Activated CD4-positive, alpha-beta T cell treated with anti-CD3 and anti-CD28 coated beads for 24 hours (primary cell): ENCODE measurements around the gene ANKRD24.
A peak's percentile ranks its signal among the peaks of the same experiment; 100 is the strongest.
"Not testable (repeated sequence)": the region's sequence is repeated elsewhere in the genome, so short reads cannot be mapped to it uniquely, and the experiment has no call there.

Experiments
- DNase-seq, 2 donors: peaks; one replicate each; pipeline ENCODE4 v3.0.0-alpha.2; 2020; ENCODE audit warnings: low read depth in 2 of 2

Gene ANKRD24

DNA sequence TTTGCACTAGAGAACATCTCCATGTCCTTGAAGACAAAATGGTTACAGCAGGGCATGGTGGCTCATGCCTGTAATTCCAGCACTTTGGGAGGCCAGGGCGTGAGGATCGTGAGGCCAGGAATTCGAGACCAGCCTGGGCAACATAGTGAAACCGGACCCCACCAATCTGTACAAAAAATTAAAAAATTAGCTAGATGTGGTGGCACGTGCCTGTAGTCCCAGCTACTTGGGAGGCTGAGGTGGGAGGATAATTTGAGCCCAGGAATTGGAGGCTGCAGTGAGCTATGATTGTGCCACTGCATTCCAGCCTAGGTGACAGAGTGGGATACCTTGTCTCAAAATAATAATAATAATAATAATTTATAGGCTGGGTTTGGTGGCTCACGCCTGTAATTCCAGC is 47.7 kb downstream of the ANKRD24 start:
- DNase-seq, result not testable (repeated sequence)

- not testable (repeated sequence) for DNase-seq
Measured at GRCh38 chr19:4231521-4231920, 49.0 kb downstream of the ANKRD24 start.

GRCh38 chr19:4232139-4232538 is 49.6 kb downstream of the ANKRD24 start:
- DNase-seq, result not testable (repeated sequence)

DNA sequence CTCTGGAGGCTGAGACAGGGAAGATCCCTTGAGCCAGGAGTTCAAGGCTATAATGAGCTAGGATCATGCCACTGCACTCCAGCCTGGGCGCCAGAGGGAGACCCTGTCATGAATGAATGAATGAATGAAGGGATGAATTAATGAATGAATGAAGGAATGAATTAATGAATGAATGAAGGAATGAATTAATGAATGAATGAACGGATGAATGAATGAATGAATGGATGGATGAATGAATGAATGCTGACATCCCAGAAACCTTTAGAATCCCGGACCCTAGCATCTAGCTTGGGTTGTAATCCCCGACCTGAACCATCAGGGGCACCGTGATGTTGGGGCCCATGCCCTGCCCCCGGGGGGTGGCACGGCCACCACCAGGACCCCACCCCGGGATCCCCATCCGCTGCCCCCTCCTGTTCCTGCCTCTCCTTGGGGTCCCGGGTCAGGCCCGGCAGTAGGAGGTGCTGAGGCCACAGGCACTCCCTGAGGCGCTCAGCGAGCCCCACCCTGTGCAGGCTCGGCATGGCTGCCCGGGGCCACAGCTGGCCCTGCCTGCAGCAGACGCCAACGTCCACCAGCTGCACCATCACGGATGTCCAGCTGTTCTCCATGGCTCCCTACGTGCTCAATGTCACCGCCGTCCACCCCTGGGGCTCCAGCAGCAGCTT is 50.3 kb downstream of the ANKRD24 start:
- DNase-seq, result no peak

DNA sequence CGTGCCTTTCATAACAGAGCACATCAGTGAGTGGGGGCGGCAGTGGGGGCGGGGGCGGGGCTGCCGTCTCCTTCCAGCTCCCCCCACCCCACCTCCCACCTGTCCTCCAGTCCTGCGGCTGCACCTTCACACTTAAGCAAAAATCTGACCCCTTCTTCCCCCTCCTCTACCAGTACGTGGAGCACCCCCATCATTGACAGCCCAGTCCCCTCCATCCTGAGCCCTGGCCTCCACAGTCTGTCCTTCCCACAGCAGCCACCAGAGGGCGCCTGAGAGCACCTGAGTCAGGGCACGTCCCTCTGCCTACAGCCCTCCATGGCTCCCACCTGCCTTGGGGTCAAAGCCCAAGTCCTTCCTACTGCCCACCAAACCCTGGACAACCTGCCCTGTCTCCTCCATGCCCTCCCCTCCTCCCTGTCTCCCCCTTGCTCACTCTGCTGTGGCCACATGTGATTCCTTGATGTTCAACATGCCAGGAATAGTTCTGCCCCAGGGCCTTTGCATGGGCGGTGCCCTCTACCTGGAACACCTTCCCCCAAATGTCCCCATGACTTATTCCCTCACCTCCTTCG is 50.9 kb downstream of the ANKRD24 start:
- DNase-seq, result peak; percentile 58 to 78

DNA sequence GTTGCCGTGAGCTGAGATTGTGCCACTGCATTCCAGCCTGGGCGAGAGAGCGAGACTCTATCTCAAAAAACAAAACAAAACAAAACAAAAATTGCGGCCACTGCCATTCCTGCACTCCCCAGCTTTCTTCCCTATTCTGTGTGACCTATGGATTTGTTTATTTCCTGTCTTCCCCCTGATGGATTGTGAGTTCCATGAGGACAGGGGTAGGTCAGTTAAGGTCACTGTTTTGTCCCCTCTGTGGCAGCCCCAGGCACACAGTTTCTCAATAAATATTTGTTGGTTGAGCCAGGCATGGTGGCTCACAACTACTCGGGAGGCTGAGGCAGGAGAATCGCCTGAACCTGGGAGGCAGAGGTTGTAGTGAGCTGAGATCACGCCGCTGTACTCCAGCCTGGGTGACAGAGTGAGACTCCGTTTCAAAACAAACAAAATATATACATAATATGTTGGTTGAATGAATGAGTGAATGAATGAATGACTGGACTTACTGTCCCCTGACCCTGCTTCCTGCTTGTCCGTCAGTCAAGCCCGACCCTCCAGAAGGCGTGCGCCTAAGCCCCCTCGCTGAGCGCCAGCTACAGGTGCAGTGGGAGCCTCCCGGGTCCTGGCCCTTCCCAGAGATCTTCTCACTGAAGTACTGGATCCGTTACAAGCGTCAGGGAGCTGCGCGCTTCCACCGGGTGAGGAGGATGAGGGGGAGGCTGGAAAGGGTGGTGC is 51.8 kb downstream of the ANKRD24 start:
- no peak for DNase-seq

DNA sequence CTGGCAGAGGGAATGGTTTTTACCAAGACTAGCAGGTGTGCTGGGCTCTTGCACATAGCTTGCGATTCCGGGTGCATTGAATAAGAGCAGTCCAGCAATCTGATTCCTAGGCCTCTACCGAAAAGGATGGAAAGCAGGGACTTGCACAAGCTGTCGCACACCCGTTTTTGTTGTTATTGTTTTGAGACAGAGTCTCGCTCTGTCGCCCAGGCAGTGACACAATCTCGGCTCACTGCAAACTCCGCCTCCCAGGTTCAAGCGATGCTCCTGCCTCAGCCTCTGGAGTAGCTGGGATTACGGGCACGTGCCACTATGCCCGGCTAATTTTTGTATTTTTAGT is 52.3 kb downstream of the ANKRD24 start:
- no peak for DNase-seq

DNA sequence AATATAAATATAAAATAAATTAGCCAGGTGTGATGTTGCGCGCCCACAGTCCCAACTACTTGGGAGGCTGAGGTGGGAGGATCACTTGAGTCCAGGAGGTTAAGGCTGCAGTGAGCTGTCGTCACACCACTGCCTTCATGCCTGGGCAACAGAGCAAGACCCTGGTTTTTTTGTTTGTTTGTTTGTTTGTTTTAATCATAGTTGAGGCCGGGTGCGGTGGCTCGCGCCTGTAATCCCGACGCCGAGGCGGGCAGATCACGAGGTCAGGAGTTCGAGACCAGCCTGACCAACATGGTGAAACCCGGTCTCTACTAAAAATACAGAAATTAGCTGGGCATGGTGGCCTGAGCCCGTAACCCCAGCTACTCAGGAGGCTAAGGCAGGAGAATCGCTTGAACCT is 55.0 kb downstream of the ANKRD24 start:
- not testable (repeated sequence) for DNase-seq

- no peak for DNase-seq
Measured at GRCh38 chr19:4238831-4239230, 56.3 kb downstream of the ANKRD24 start.

GRCh38 chr19:4241824-4242430 is 59.4 kb downstream of the ANKRD24 start:
- no peak for DNase-seq

- DNase-seq, result not testable (repeated sequence)
Measured at GRCh38 chr19:4245938-4246337, 63.4 kb downstream of the ANKRD24 start.

DNA sequence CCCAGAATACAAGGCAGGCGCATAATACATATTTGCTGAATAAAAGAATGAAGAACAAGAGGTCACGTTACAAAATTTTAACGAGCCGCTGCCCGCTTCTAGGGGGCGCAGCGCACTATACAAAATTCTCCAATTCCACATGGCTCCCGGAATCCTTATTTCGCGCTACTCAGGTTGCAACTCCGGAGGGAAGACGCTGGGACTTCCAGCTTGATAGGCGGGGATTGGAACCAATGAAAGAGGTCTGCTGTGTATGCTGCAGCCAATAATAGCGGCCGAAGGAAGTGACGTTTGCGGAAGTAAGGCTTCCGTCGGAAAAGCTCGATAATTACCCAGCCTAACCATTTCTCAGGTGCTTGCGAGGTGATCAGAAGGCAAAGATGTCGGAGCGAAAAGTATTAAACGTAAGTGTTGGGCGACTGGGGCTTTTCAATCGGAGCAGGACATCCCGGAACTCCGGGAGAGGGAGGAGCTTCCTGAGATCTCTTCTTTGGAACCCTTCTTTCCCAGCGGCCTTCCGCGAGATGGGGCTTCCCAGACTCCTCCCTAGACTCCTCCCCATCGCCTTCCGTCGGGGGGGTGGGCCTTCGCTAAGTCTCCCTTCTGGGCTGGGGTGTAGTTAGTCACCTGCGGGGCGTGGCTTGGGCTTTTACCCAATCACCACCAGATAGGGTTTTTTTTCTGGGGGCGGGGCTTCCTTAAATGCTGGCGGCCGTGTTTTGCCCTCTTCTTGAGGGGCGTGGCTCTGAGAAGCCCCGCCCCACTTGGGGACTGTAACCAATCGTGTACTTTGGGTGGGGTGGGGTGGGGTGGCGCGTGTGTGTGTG is 64.5 kb downstream of the ANKRD24 start, which contains the start of gene YJU2:
Gene YJU2, plus strand, starts transcription at position 314 of the 827 bp plus-strand sequence. Its CDS starts 67 bp downstream, at position 381.
- peak; percentile 98 to 99 for DNase-seq

DNA sequence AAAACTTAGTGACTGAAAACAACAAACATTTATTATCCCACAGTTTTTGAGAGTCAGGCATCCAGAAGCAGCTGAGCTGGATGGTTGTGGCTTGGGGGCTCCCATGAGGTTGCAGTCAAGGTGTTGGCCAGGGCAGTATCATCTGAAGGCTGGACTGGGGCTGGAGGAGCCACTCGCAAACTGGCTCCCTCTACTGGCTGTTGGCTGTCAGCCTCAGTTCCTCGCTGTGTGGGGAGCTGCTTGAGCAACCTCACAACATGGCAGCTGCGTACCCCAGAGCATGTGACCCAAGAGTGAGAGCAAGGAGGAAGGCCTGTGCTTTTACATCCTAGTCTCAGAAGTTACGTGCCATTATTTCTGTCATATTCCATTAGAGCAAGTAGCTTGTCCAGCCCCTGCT is 74.1 kb downstream of the ANKRD24 start:
- no peak for DNase-seq

GRCh38 chr19:4257025-4257424 is 74.5 kb downstream of the ANKRD24 start:
- no peak for DNase-seq

DNA sequence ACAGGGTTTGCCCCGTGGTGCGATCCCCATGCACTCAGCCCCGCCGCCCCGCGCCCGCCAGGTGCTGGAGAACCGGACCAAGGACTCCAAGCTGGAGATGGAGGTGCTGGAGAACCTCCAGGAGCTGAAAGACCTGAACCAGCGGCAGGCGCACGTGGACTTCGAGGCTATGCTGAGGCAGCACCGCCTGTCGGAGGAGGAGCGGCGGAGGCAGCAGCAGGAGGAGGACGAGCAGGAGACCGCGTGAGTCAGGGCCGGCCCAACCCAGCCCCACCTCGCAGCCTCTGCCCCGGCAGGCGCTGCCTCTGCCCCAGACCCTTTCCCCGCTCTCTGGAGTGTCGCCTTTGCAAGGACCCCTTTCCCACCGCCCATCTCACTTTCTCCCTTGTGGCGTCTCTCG is 75.7 kb downstream of the ANKRD24 start:
- DNase-seq, result no peak

DNA sequence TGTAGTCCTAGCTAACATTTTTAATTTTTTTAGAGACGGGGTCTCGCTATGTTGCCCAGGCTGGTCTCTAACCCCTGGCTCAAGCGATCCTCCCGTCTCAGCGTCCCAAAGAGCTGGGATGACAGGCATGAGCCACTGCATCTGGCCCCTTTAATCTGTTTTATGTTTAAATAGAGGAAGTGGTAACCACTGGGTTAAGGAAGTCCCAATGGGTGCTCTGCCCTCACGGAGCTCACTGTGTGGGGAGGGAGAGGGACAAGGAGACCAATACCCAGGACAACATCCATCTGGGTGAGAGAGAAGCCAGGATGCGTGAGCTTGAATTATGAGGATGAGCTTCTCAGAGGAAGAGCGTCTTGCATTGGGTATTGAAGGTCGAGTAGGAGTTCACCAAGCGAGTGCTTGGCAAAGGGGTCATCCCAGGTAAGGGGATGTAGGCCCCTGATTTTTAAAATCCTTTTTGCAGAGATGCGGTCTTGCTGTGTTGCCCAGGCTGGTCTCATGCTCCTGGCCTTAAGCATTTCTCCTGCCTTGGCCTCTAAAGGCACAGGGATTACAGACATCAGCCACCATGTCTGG is 78.2 kb downstream of the ANKRD24 start:
- no peak for DNase-seq

DNA sequence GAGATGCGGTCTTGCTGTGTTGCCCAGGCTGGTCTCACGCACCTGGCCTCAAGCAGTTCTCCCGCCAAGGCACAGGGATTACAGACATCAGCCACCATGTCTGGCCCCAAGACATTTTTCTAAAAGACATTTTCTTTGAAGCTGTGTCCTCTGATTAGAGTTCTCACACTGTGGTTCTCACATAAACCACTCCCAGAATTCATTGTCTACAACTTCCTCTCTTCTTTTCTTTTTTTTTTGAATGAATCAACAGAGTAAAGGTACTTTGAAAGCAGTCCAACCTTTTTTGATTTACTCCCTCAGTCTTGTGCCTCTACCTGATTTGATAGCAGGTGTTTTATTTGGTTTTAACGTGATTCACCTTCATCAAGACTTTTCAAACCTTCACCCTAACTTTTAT is 82.3 kb downstream of the ANKRD24 start:
- no peak for DNase-seq

DNA sequence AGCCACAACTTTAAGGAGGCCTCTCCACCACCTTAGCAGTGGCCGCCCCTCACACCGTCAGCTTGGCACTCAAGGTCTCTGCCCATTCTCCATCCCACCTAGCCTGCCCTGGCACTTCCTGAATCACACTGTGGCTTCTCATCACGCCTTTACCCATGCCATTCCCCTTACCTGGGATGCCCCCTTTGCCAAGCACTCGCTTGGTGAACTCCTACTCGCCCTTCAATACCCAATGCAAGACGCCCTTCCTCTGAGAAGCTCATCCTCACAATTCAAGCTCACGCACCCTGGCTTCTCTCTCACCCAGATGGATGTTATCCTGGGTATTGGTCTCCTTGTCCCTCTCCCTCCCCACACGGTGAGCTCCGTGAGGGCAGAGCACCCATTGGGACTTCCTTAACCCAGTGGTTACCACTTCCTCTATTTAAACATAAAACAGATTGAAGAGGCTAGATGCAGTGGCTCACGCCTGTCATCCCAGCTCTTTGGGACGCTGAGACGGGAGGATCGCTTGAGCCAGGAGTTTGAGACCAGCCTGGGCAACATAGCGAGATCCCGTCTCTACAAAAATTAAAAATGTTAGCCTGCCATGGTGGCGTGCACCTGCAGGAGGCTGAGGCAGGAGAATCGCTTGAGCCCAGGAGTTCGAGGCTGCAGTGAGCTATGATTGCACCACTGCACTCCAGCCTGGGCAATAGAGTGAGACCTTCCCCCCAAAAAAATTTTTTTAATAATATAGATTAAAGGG is 83.9 kb downstream of the ANKRD24 start:
- no peak for DNase-seq

- DNase-seq, result peak; percentile 46 to 54
Measured at GRCh38 chr19:4267101-4267900, 84.8 kb downstream of the ANKRD24 start.
